ENCODE measurements around the gene MPC1L. TPM values are rescaled to one million over a fixed set of nuclear protein-coding genes. Genes with fewer than 3 reads are reported as not detected.

MPC1L gene
- total and polyA plus RNA-seq, 2 donors (not counting 1 experiment from before 2014, with no cell fraction given), result not detected

Other genes with a start within 250 kb of the MPC1L start
- 53.3 and 57.8 TPM in 2 replicates for gene ATP6AP2, start 42.5 kb upstream of the MPC1L start, total RNA-seq
- gene ATP6AP2, start 42.5 kb upstream of the MPC1L start, polyA plus RNA-seq, result 29.0 and 31.5 TPM in 2 replicates
- gene CXorf38, start 24.1 kb downstream of the MPC1L start, total RNA-seq, result 26.4 and 27.4 TPM in 2 replicates
- gene CXorf38, start 24.1 kb downstream of the MPC1L start, polyA plus RNA-seq, result 28.1 and 34.1 TPM in 2 replicates
- 63.5 and 67.1 TPM in 2 replicates for gene MED14, start 112.1 kb downstream of the MPC1L start, total RNA-seq
- 26.4 and 33.1 TPM in 2 replicates for gene MED14, start 112.1 kb downstream of the MPC1L start, polyA plus RNA-seq

Measured in B cell (primary cell).